SKM-1 treated with dmso at 0.1 percent for 144 hours (cell line): ENCODE measurements around the gene PTDSS2.
A peak's percentile ranks its signal among the peaks of the same experiment; 100 is the strongest.
"Not testable (repeated sequence)": the region's sequence is repeated elsewhere in the genome, so short reads cannot be mapped to it uniquely, and the experiment has no call there.

Experiments used
- DNase-seq: peaks from one replicate; lab custom pipeline; 2025; ENCODE audit not compliant: unreplicated experiment; lab: John Stamatoyannopoulos, UW

The PTDSS2 gene

DNA sequence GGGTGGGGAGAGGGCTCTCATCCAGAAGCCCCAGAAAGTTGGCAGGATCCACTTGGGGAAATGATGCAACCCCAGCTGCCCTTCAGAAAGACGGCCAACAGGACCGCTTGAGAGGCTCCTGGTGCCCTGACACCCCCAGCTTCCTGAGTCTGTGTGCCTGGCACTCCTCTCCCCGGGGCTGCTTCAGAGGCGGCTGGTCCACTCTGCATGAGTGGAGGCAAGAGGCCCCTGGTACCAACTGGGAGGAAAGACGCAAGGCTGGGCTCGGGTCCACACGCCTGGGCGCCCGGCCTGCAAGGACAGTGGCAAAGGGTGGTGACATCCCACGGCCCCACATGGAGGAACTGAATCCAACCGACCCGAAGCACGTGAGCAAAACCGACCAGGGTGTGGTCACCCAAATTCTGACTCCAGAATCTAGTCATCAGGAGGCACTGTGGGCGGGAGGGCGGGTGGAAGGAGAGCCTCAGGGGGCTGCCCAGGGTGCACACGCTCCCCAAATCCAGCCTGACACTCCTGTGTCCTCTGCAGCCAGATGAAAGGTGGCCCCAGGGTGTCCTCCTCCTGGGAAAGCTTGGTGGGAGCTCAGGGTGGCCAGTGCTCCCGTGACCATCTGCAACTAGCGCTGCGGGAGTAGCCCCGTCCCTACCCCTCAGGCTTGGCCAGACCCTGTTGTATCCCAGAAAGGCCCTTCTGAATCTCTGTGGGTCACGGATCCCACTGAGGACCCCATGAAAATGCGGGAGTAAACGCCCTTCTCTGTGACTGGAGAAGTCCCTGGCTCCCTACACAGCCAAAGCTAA lies 53.3 kb downstream of the PTDSS2 start:
- peak; percentile 69 for DNase-seq

DNA sequence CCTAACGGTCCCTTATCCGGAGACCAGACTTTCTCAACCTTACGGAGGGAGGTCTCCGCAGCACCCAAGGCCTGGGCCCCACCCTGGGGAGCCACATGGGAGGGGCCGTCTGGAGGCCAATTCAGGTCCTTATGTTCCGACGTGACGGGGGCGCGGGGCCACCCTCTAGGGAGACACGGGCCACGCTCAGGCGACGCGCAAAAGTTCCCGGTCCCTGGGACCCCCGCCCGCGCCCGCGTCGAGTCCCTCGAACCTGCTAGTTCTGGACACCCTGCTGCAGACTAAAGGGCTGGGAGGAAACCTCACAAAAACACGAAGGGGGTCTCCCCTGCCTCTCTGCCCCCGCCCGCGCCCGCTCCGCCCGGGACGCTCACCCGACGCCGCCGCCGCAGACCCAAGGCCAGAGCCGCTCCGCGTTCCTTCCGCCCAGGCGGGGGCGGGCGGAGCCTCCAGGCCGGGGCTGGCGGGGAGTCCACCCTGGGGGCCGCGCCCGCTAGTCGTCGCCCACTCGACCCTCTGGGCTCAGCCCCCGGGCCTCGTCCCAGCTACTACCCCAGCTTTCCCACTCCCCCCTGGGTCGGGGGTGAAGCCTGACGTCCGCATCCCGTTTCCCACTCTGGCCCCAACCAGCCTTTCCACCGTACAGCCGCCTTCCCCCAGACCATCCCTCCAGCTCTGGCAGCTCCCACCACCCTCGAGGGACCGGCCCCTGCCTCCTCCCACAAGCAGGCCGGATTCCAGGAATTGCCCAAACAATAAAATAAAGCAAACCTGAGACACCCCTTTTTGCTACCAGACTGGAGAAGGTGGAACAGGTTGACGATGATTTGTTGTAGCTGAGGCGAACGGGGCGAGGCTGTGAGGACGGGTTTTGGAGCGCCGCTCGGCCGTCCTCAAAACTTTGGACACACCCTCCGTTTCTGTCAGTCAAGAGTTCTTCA lies 54.2 kb downstream of the PTDSS2 start:
- no peak for DNase-seq

- DNase-seq = no peak
These were observed 54.9 kb downstream of the PTDSS2 start for GRCh38 chr11:504994-505344.

- peak; percentile 91 for DNase-seq
These were observed 56.3 kb downstream of the PTDSS2 start for GRCh38 chr11:506238-506994.

DNA sequence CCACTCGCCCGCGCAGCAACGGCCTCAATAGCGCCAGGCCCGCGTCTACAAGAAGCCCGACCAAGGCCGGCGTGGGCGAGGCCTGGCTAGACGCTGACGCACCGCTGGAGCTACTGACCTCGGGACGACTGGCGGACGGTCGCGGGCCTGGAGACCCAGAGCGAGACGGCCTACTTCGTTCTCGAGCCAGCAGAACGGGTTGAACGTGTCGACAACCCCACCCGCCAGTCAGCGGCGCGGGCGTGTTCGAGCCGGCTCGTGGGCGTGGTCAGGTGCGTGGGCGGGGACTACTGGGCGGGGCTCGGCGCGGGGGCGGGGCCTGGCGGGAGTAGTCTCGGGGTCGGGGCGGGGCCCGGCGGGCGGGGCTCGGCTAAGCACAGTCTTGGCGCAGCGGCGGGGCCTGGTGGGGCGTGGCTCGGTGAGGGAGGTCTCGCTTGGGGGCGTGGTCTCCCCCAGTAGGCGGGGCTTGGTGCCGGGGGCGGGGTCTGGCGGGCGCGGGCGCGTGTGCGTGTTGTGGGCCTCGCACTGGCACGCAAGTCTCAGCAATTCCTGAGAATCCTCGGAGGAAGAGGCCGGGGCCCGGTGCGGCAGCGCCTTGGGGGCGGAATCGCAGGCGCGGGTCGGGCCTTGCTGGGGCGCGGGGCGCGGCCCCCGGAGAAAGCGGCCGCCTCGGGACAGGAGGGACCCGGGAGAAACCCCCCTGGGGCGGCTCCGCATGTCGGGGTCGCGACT lies 57.1 kb downstream of the PTDSS2 start, which contains the start of gene RNH1:
TSS of gene RNH1 (minus strand) at position 248 of the 732 bp plus-strand sequence. CDS start 5,080 bp downstream, outside the sequence.
- peak; percentile 76 for DNase-seq

DNA sequence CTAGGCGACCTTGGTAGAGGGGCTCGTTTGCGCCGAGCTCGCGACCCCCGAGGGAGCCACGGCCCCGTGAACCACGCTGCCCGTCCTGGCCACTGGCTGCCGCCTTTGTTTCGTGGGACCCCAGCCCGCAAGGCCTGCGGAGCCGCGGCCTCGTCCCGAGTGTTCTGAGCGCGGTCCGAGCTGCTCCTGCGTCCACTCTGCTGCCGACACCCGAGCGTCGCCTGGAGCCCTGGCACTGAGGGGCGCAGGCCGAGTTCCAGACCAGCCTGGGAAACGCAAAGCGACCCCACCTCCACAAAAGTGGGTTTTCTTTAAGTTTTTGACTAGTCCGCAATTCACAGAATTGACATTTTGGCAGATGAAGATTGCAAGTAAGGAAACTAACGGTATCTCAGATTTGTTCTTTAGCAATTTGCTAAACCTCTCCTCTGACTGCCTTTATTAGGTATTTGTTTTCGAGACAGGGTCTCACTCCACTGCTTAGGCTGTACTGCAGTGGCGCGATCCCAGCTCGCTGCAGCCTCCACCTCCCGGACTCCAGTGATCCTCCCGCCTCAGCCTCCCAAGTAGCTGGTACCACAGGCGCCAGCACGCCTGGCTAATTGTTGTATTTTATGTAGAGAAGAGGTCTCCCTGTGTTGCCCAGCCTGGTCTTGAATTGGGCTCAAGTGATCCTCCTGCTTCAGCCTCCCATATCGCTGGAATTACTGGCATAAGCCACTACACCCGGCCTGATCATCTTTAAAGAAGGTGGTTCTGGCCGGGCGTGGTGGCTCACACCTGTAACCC lies 57.8 kb downstream of the PTDSS2 start:
- DNase-seq = no peak

GRCh38 chr11:508956-509355 lies 58.9 kb downstream of the PTDSS2 start:
- no peak for DNase-seq

DNA sequence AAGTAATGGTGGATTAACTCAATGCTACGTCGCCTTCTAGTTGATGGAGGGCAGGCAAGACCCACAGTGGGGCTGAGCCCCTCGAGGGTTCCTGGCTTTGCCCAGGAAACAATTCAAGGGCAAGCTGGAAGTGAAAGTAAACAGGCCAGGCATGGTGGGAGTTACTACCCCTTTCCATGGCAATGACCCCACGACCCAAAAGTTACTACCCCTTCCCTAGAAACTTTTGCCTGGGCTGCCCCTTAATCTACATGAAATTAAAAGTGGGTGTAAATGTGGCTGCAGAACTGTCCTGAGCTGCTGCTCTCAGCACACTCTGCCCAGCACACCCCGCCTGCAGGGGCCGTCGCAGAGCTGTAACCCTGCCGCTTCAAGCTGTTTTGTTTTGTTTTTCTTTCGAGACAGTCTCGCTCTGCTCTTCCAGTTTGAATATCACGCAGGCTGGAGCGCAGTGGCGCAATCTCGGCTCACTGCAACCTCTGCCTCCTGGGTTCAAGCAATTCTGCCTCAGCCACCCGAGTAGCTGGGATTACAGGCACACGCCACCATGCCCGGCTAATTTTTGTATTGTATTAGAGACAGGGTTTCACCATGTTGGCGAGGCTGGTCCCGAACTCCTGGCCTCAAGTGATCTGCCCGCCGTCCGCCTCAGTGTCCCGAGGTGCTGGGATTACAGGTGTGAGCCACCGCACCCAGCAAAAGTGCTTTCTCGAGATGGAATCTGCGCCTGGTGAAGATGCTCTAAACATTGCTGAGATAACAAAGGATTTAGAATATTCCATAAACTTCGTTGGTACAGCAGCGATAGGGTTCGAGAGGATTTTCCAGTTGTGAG lies 62.9 kb downstream of the PTDSS2 start:
- no peak for DNase-seq

GRCh38 chr11:514606-515005 lies 64.5 kb downstream of the PTDSS2 start:
- DNase-seq = no peak

- no peak for DNase-seq
These were observed 65.1 kb downstream of the PTDSS2 start for GRCh38 chr11:515131-515530.

DNA sequence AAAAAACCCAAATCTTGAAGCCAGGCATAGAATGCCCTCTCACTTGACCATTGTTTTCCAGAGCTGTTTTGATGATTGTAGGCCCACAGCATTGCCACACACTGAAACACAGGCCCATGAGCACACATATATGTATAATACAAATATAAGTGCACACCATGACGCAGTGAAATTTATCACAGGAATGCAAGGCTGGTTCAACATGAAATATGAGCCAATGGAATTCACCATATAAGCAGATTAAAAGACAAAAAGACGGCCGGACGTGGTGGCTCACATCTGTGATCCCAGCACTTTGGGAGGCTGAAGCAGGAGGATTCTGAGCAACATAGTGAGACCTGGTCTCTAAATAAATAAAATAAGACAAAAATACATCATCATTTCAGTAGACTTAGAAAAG lies 66.3 kb downstream of the PTDSS2 start:
- no peak for DNase-seq

DNA sequence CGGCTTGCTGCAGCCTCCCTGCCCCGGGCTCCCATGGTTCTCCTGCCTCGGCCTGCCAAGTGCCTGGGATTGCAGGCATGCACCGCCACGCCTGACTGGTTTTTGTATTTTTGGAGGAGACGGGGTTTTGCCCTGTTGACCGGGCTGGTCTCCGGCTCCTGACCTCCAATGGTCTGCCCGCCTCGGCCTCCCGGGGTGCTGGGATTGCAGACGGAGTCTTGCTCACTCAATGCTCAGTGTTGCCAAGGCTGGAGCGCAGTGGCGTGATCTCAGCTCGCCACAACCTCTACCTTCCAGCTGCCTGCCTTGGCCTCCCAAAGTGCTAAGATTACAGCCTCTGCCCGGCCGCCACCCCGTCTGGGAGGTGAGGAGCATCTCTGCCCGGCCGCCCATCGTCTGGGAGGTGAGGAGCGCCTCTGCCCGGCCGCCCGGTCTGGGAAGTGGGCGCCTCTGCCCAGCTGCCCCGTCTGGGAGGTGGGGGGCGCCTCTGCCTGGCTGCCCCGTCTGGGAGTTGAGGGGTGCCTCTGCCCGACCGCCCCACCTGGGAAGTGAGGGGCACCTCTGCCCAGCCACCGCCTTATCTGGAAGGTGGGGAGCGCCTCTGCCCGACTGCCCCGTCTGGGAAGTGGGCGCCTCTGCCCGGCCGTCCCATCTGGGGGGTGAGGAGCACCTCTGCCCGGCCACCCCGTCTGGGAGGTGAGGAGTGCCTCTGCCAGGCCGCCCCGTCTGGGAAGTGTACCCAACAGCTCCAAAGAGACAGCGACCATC lies 67.0 kb downstream of the PTDSS2 start:
- not testable (repeated sequence) for DNase-seq

GRCh38 chr11:518463-519202 lies 68.6 kb downstream of the PTDSS2 start:
- no peak for DNase-seq

DNA sequence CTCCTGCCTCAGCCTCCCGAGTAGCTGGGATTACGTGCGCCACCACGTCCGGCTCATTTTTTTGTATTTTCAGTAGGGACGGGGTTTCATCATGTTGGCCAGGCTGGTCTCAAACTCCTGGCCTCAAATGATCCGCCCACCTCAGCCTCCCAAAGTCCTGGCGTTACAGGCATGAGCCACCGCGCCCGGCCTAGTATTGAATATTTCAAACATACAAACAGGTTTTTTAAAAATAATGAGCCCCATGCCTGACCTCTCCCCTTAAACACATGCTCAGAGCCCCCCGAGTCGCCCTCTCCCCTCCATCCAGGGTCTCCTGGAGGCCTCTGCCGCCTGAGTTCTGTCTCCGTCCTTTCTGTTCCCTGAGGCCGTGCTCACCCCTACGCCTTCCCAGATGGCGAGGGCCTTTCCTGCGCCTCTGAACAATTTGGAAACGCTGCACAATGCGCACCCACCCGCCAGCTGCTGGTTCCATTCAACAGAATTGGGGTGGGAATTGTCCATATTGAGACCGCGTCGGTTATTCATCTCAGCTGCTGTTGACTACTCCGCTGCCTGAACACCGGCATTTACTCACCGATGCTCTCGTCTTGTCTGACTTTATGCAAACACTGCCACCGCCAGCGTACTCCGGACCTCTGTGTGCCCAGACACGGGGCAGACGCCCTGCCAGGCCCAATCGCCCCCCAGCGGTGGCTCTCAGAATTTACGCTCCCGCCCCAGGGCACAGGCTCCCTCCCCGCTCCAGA lies 70.5 kb downstream of the PTDSS2 start:
- DNase-seq = no peak

GRCh38 chr11:521177-521688 lies 71.2 kb downstream of the PTDSS2 start:
- DNase-seq = no peak

- no peak for DNase-seq
These were observed 76.1 kb downstream of the PTDSS2 start for GRCh38 chr11:526192-526591.
